LNCAP (cell line): Measurements from ENCODE around the gene ITIH1.

ENCODE experiments used
- TF ChIP-seq, protein P1 (sequence below): fragments of 450-650 bp; IDR thresholded peaks from 2 replicates; pipeline ENCODE4 v1.5.1; 2017; ENCODE audit warnings: mild to moderate bottlenecking

ITIH1 gene

DNA sequence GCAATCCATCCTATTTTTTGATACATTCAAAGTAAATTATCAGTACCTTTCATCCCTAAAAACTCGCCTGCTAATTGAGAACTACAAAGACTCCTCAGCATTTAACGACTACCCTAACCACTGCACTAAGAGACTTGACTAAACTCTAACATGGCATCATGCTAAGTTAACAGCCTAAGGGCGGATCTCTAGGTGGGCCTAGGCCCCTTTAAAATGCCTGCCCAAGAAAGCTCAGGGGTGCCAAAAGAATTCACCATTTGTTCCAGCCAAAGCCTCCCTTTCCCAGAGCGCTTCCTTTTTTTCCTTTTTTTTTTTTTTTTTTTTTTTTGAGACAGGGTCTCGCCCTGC lies 6.1 kb upstream of the ITIH1 start:
- TF ChIP-seq, protein P1, sequence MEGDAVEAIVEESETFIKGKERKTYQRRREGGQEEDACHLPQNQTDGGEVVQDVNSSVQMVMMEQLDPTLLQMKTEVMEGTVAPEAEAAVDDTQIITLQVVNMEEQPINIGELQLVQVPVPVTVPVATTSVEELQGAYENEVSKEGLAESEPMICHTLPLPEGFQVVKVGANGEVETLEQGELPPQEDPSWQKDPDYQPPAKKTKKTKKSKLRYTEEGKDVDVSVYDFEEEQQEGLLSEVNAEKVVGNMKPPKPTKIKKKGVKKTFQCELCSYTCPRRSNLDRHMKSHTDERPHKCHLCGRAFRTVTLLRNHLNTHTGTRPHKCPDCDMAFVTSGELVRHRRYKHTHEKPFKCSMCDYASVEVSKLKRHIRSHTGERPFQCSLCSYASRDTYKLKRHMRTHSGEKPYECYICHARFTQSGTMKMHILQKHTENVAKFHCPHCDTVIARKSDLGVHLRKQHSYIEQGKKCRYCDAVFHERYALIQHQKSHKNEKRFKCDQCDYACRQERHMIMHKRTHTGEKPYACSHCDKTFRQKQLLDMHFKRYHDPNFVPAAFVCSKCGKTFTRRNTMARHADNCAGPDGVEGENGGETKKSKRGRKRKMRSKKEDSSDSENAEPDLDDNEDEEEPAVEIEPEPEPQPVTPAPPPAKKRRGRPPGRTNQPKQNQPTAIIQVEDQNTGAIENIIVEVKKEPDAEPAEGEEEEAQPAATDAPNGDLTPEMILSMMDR = no peak

DNA sequence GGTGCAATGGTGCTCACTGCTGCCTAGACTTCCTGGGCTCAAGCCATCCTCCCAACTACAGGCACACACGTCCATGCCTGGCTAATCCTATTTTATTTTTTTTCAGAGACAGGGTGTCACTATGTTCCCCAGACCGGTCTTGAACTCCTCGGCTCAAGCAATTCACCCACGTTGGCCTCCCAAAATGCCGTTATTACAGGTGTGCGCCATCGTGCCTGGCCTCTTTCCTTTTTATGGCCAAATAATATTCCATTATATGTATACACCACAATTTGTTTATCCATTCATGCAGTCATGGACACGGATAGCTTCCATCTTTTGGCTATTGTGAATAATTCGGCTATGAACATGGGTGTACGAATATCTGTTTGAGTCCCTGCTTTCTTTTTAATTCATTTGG lies 5.7 kb upstream of the ITIH1 start:
- TF ChIP-seq, protein P1 = no peak

DNA sequence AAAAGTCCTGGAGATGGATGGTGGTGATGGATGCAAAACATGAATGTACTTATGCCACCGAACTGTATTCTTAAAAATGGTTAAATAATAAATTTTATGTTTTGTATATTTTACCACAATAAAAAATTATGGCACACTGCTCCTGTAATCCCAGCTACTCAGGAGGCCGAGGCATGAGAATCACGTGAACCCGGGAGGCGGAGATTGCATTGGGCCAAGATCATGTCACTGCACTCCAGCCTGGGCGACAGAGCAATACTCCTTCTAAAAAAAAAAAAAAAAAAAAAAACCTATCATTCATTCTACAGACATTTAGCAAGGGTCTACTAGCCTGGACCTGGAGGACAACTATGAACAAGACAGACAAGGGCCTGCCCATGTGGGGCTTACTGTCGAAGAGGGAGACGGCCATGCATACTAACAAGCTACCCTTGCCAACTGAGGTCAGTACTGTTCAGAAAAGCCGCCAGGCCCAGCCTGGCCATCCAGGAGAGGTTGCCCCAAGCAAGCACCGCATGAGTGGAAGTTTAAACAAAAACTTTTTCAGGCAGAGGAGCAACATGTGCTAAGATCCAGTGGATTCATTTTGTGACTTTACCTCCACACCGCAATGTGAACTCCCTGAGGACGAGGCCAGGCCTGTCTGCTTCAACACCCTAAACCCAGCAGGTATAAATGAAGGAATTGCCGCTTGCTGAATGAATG lies 3.9 kb upstream of the ITIH1 start:
- TF ChIP-seq, protein P1 = no peak

DNA sequence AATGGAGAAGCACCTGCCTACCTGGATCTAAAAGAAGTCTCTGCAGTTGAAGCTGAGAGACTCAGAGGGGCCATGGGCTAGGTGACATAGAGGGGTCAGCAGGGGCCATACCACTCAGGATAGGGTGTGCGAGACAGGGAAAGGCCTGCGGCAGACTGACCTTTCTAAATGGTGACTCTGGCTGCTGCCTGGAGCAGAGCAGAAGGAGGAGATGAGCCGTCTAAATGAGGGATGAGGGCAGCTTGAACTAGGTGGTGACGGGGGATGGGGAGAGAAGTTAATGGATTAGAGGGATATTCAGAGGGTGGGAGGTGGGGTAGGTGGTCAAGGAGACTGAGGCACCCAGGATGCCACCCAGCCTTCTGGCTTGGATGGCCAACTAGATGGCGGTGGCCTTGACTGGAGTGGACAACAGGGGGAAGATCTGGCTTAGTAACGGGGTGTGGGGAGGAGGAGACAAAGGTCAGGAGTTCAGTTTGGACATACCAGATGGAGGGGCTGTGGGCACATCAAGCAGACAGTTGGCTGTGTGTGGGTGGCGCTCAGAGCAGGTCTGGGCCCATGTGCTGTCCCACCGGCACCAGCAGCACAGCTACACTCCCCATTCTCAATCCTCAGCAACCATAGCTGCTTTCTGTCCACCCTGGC lies 3.2 kb upstream of the ITIH1 start:
- TF ChIP-seq, protein P1 = no peak

DNA sequence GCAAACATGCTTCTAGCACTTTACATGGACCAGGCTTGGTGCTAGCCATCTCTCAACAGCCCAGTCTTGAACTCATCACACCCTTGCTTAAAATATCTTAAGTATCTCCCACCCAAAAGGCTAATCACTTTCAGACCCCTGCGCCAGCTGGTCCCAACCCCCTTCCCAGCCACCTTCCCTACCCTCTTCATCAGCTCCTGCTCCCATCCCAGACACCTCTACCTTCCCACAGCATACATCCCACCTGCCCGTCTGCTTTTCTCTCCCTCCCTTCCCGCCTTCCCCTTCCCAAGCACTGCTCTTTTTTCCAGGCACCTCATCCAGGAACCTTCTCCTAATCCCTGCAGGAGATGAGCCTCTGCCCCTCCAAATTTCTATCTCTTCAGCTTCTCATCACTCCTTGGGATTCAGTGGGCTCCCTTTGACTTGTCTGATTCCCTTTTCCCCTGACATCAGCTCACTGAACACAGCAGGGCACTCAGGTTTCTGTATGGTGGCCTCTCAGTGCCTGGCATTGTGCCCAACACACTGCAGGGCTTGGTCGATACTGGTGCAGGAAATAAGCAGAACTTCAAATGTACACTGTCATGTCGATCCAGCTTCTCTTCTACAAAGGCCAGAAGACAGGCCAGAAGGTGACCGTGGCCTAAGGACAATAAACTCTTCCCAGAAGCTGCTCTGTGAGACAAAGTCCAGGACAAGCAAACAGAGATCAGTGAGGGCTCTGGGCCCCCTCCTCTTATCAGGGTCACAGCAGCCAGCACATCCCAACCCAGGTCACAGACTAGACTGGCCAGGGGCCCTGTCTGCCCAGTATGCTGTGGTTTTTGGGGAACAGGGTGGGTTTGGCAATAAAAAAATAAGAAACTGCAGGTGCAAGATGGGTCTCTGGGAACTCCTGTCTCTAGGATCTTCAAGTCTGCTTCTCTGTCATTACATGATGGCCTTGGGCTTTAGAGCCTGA lies 2.2 kb upstream of the ITIH1 start:
- TF ChIP-seq, protein P1 = no peak

DNA sequence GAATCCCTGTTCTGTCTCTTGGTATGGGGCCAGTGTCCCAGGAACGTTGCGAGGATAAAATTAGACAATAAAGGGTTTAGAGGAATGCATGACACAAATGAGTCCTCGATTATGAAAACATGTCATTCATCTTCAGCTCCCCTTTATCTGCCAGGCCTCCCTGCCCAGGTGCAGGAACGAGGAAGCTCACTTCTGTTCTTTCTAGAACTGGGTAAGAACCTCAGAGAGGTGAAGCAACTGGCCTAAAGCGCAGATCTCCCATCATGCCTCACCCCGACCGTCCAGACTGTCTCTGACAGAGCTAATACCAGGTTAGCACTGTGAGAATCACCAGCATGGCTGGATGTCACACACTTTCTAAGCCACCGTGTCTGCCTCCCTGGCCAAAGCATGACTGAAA lies 1.5 kb upstream of the ITIH1 start:
- TF ChIP-seq, protein P1 = no peak

DNA sequence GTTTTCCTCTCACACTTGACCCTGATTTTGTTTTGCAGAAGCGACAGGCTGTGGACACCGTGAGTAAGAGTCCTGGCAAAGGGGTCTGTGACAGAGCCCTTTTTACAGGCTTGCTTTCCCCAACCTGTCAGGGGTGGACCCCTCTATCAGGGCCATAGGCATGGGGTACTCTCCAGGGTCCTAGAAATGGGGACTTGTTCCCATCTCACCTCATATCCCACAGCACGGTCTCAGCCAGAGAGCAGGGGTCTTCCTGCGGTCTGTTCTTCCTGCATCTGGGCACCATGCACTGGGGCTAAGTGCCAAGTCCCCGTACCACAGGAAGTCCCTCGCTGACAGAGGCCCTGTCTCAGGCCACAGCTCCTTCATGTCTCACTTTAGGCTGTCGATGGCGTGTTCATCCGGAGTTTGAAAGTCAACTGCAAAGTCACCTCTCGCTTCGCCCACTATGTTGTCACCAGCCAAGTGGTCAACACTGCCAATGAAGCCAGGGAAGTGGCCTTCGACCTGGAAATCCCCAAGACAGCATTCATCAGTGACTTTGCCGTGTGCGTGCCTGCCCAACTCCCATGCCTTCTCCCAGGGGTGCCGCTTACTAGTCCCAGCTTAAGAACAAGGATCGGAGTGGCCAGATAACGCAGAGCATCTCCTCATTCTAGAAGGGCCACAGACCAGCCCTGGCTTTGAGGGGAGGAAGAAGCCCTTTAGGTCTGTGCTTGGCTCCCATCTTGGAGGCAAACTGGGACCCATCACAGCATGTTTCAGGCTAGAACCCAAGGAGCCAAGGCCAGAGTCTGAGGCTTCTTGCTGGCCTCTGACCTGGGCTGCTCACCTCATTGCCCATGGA lies 783 bp downstream of the ITIH1 start:
- TF ChIP-seq, protein P1 = no peak
